ENCODE data around the gene ZACN.

Gene ZACN

GRCh38 chr17:76088868-76089576 is 10.0 kb downstream of the ZACN start:
- no peak for TF ChIP-seq CTCF (IDR thresholded peaks at IDR 0.05; ENCODE audit: control insufficient read depth, insufficient read depth, low read depth, low read length, missing control alignments)
- H3K4me3 ChIP-seq (ENCODE audit: control insufficient read depth, low read depth, low read length): no peak overlapping the region
- DNase-seq (ENCODE audit: low read depth): no peak

- TF ChIP-seq CTCF (IDR thresholded peaks at IDR 0.05; ENCODE audit: control insufficient read depth, insufficient read depth, low read depth, low read length, missing control alignments): no peak
- no peak for DNase-seq (ENCODE audit: low read depth)
- no peak overlapping the region for H3K4me3 ChIP-seq (ENCODE audit: control insufficient read depth, low read depth, low read length)
Observed at GRCh38 chr17:76089680-76090516, 10.9 kb downstream of the ZACN start.

GRCh38 chr17:76090517-76091129 is 11.6 kb downstream of the ZACN start:
- H3K4me3 ChIP-seq (ENCODE audit: control insufficient read depth, low read depth, low read length): no peak overlapping the region
- no peak for TF ChIP-seq CTCF (IDR thresholded peaks at IDR 0.05; ENCODE audit: control insufficient read depth, insufficient read depth, low read depth, low read length, missing control alignments)
- no peak for DNase-seq (ENCODE audit: low read depth)

- no peak overlapping the region for H3K4me3 ChIP-seq (ENCODE audit: control insufficient read depth, low read depth, low read length)
- no peak for DNase-seq (ENCODE audit: low read depth)
- TF ChIP-seq CTCF (IDR thresholded peaks at IDR 0.05; ENCODE audit: control insufficient read depth, insufficient read depth, low read depth, low read length, missing control alignments): no peak
Observed at GRCh38 chr17:76091526-76092286, 12.7 kb downstream of the ZACN start.

- TF ChIP-seq CTCF (IDR thresholded peaks at IDR 0.05; ENCODE audit: control insufficient read depth, insufficient read depth, low read depth, low read length, missing control alignments): no peak
- H3K4me3 ChIP-seq (ENCODE audit: control insufficient read depth, low read depth, low read length): no peak overlapping the region
- DNase-seq (ENCODE audit: low read depth): no peak
Observed at GRCh38 chr17:76092526-76093413, 13.8 kb downstream of the ZACN start.
